Neural progenitor cell (in vitro differentiated cells): ENCODE data around the gene FAT1.

Experiments
- EZH2 ChIP-seq: fragments of 200-600 bp; sonication (generic); IDR thresholded peaks from 2 replicates; pipeline ENCODE4 v1.6.1; 2017; ENCODE audit warnings: antibody characterized with exemption, mild to moderate bottlenecking, moderate library complexity
- EZH2phosphoT487 ChIP-seq: fragments of 200-600 bp; sonication (generic); IDR thresholded peaks from 2 replicates; pipeline ENCODE4 v1.6.1; 2017; ENCODE audit warnings: antibody characterized with exemption
- TF ChIP-seq, protein P1 (sequence below): fragments of 200-600 bp; sonication (generic); IDR thresholded peaks from 2 replicates; pipeline ENCODE4 v1.5.1; 2017; ENCODE audit warnings: antibody characterized with exemption, mild to moderate bottlenecking

DNA sequence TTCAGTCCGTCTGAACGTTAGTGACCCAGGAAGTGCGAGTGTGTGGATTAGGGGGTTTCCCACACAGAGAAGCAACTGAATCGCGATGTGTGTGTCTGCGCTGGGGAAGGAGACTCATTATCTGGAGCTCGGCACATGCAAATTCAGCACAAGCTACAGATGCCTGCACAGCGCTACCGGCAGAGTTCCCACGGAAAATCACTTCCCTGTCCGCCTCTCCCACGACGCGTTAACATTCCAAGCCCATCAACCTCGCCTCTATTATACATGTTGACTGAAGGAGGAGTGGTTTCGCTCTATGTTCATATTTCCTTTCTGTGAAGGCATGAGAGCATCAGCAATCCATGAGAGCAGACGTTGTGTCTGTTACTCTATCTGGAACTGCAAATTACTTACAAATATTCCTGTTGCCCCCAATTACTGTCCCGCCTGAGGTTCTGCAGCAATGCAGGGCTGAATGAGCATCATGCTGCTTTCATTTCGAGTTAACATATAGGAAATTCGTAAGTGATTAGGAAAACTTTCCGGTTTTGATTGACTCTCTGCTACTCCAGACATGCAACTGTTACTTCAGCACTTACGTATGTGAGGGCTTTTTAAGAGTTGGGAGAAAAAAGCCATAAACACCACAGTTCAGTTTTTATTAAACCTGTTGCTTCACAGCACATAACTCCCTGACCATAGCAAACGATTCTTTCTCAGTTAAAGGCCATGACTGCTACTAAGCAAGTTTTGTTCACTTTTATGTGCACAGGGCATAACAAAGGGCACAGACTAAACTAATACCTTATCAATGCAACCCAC is 153.3 kb downstream of the FAT1 start:
- TF ChIP-seq, protein P1, sequence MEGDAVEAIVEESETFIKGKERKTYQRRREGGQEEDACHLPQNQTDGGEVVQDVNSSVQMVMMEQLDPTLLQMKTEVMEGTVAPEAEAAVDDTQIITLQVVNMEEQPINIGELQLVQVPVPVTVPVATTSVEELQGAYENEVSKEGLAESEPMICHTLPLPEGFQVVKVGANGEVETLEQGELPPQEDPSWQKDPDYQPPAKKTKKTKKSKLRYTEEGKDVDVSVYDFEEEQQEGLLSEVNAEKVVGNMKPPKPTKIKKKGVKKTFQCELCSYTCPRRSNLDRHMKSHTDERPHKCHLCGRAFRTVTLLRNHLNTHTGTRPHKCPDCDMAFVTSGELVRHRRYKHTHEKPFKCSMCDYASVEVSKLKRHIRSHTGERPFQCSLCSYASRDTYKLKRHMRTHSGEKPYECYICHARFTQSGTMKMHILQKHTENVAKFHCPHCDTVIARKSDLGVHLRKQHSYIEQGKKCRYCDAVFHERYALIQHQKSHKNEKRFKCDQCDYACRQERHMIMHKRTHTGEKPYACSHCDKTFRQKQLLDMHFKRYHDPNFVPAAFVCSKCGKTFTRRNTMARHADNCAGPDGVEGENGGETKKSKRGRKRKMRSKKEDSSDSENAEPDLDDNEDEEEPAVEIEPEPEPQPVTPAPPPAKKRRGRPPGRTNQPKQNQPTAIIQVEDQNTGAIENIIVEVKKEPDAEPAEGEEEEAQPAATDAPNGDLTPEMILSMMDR: no peak
- no peak for TF ChIP-seq EZH2phosphoT487
- no peak for TF ChIP-seq EZH2
